Panc1 (cell line): ENCODE results near the gene FBXW12. TPM values are rescaled to one million over a fixed set of nuclear protein-coding genes. Genes with fewer than 3 reads are reported as not detected.

ENCODE experiments used
- ATAC-seq: fragments of 200-7000 bp; cut with Tn5 transposase; 2 replicates; pipeline ENCODE4 v1.9.1; 2020; ENCODE audit warnings: mild to moderate bottlenecking, moderate library complexity
- BruUV-seq: library from RNA; stranded (reverse); fragments of 400-500 nt; replicated peaks from 2 replicates; lab custom pipeline; 2021; lab: Mats Ljungman, UMichigan
- CTCF ChIA-PET: fragments of 300-600 bp; sonication (Branson Sonifier 250); formaldehyde crosslinking; loops from one replicate; lab custom pipeline; 2022; ENCODE audit warnings: antibody characterized with exemption; lab: Charles Lee
- POLR2A ChIA-PET: fragments of 300-600 bp; sonication (Branson Sonifier 250); formaldehyde crosslinking; loops from one replicate; lab custom pipeline; 2022; ENCODE audit warnings: antibody characterized with exemption; lab: Charles Lee
- DNase-seq: peaks from one replicate; pipeline ENCODE4 v3.0.0-alpha.2; 2010; ENCODE audit warnings: low read depth, low spot score
- H3K27ac ChIP-seq: 2 replicates; pipeline ENCODE4 v1.5.1; 2011; ENCODE audit warnings: mild to moderate bottlenecking, low read length, inconsistent platforms
- H3K27me3 ChIP-seq: fragments of 200-500 bp; sonication (Bioruptor generic); 2 replicates; pipeline ENCODE4 v1.6.0; 2014; ENCODE audit warnings: low read length, inconsistent platforms; ENCODE audit not compliant: control insufficient read depth, insufficient read depth
- H3K36me3 ChIP-seq: fragments of 200-500 bp; sonication (Bioruptor generic); 2 replicates; pipeline ENCODE4 v1.5.1; 2014; ENCODE audit warnings: inconsistent platforms, mild to moderate bottlenecking, low read length, moderate library complexity; ENCODE audit not compliant: control insufficient read depth, insufficient read depth
- H3K4me1 ChIP-seq: 2 replicates; pipeline ENCODE4 v1.5.1; 2011; ENCODE audit warnings: inconsistent platforms, mild to moderate bottlenecking, low read length, moderate library complexity; ENCODE audit not compliant: control insufficient read depth, insufficient read depth
- H3K4me3 ChIP-seq, 2 experiments: 2 replicates each; pipeline ENCODE4 v1.5.1; 2011 to 2012; ENCODE audit warnings: low read depth in 2 of 2, low read length in 2 of 2, mild to moderate bottlenecking in 2 of 2, inconsistent platforms in 1 of 2, moderate library complexity in 1 of 2
- H3K9me3 ChIP-seq: fragments of 200-500 bp; sonication (Bioruptor generic); 2 replicates; pipeline ENCODE4 v1.5.1; 2014; ENCODE audit warnings: low read depth, mild to moderate bottlenecking, inconsistent platforms, low read length, moderate library complexity; ENCODE audit not compliant: control insufficient read depth, insufficient read depth
- CTCF ChIP-seq: fragments of 450-650 bp; IDR thresholded peaks from 2 replicates; pipeline ENCODE4 v1.5.1; 2017; ENCODE audit warnings: mild to moderate bottlenecking
- POLR2AphosphoS5 ChIP-seq: IDR thresholded peaks from 2 replicates; pipeline ENCODE4 v1.6.1; 2012; ENCODE audit warnings: mild to moderate bottlenecking, low read depth, low read length, moderate library complexity
- REST ChIP-seq, 2 experiments: IDR thresholded peaks; 2 replicates each; pipeline ENCODE4 v1.6.1; 2011 to 2012; ENCODE audit warnings: low read depth in 2 of 2, control low read depth in 1 of 2, low read length in 1 of 2, mild to moderate bottlenecking in 1 of 2, moderate library complexity in 1 of 2; ENCODE audit not compliant: insufficient read depth in 1 of 2
- SIN3A ChIP-seq: IDR thresholded peaks from 2 replicates; pipeline ENCODE4 v1.6.1; 2012; ENCODE audit warnings: low read depth, mild to moderate bottlenecking, low read length, moderate library complexity, borderline replicate concordance; ENCODE audit not compliant: insufficient read depth
- TCF7L2 ChIP-seq: IDR thresholded peaks from 2 replicates; pipeline ENCODE4 v1.6.1; 2011; ENCODE audit warnings: mild to moderate bottlenecking, low read depth, low read length, inconsistent platforms
- in situ Hi-C: cut with HindIII; loops from 2 replicates; pipeline ENCODE4 v1.10.0; 2016; ENCODE audit warnings: low sequenced_read_pairs, low pct_unique_long_range_greater_than_20kb
- intact Hi-C: fragments of 100-400 bp; cut with micrococcal nuclease; formaldehyde crosslinking; loops from one replicate; pipeline ENCODE4 v1.10.0; 2022; ENCODE audit not compliant: unreplicated experiment
- total RNA-seq: library from RNA; stranded (reverse); gene quantifications from one replicate; pipeline ENCODE4 v1.2.1, GENCODE V29; 2021; ENCODE audit not compliant: unreplicated experiment

Gene FBXW12
- total RNA-seq, 1 experiment from 2014 or later, result not detected

- no peak for DNase-seq
- in situ Hi-C loops, result no loop called here
- no peak for ATAC-seq
- POLR2A ChIA-PET, result no interaction called here
- Histone ChIP-seq H3K36me3 (no peaks in the 10 kb centered on the region), H3K4me3 (no peak overlapping the region), H3K4me1 (no peaks in the 10 kb centered on the region), H3K9me3 (no peaks in the 10 kb centered on the region), H3K27me3 (no peaks in the 10 kb centered on the region; the same call in 1 of the 2 replicates), H3K27ac (no peak overlapping the region)
- CTCF ChIA-PET, result no interaction called here
- BruUV-seq, result no TSS peak
- TF ChIP-seq CTCF, result no peak
- no peak for TF ChIP-seq SIN3A
- TF ChIP-seq TCF7L2, result no peak
- no peak for TF ChIP-seq REST (IDR thresholded peaks at IDR 0.05; ENCODE audit: insufficient read depth in 1 of 2, low read depth in 2 of 2, low read length in 1 of 2)
- TF ChIP-seq POLR2AphosphoS5, result no peak
- intact Hi-C loops, result no loop called here
These were observed 15.6 kb upstream of the FBXW12 start for GRCh38 chr3:48356419-48356818.

- no peak for ATAC-seq
These were observed 10.1 kb upstream of the FBXW12 start for GRCh38 chr3:48361928-48362327.

More at GRCh38 chr3:48361928-48362327, 10.1 kb upstream of the FBXW12 start:
- Histone ChIP-seq H3K4me1 (no peaks in the 10 kb centered on the region), H3K27ac (no peak overlapping the region), H3K9me3 (no peaks in the 10 kb centered on the region), H3K36me3 (no peaks in the 10 kb centered on the region), H3K27me3 (peaks cover 2% of the 10 kb centered on the region; the same call in 1 of the 2 replicates), H3K4me3 (no peak overlapping the region)
- BruUV-seq, result no TSS peak
- ChIA-PET POLR2A (no interaction called here), CTCF (no interaction called here)
- no peak for TF ChIP-seq SIN3A
- TF ChIP-seq REST (IDR thresholded peaks at IDR 0.05; ENCODE audit: insufficient read depth in 1 of 2, low read depth in 2 of 2, low read length in 1 of 2), result no peak
- TF ChIP-seq TCF7L2, result no peak
- no peak for TF ChIP-seq CTCF
- no peak for TF ChIP-seq POLR2AphosphoS5
- in situ Hi-C loops, result no loop called here
- DNase-seq, result no peak
- intact Hi-C loops, result no loop called here
